HG02852 (cell line): Measurements from ENCODE around the gene CDK2.

ENCODE experiments used
- ATAC-seq: cut with Tn5 transposase; IDR thresholded peaks from one replicate; pipeline ENCODE4 v1.9.1; 2021; ENCODE audit warnings: mild to moderate bottlenecking, moderate library complexity; ENCODE audit not compliant: unreplicated experiment

The CDK2 gene

GRCh38 chr12:55937981-55938380 lies 28.6 kb upstream of the CDK2 start:
- ATAC-seq = no peak

GRCh38 chr12:55938826-55939501 lies 27.7 kb upstream of the CDK2 start:
- no peak for ATAC-seq

- peak; percentile 98 for ATAC-seq
Measured at GRCh38 chr12:55940065-55940732, 26.4 kb upstream of the CDK2 start.

- no peak for ATAC-seq
Measured at GRCh38 chr12:55942055-55942454, 24.6 kb upstream of the CDK2 start.

GRCh38 chr12:55942577-55943136 lies 24.0 kb upstream of the CDK2 start:
- ATAC-seq = no peak

GRCh38 chr12:55946553-55946952 lies 20.1 kb upstream of the CDK2 start:
- ATAC-seq = no peak

GRCh38 chr12:55955344-55955743 lies 11.3 kb upstream of the CDK2 start:
- ATAC-seq = no peak

GRCh38 chr12:55955800-55956508 lies 10.7 kb upstream of the CDK2 start:
- no peak for ATAC-seq

GRCh38 chr12:55957106-55957859 lies 9.3 kb upstream of the CDK2 start:
- no peak for ATAC-seq

GRCh38 chr12:55963760-55964159 lies 2.9 kb upstream of the CDK2 start:
- no peak for ATAC-seq

GRCh38 chr12:55965240-55965639 lies 1.4 kb upstream of the CDK2 start:
- no peak for ATAC-seq

- ATAC-seq = no peak
Measured at GRCh38 chr12:55965941-55966407, 656 bp upstream of the CDK2 start, which contains the start of gene PMEL. TSS of gene PMEL (minus strand) at chr12:55966042. CDS start at chr12:55966011, 31 bp downstream.

GRCh38 chr12:55969356-55969755 lies 2.7 kb downstream of the CDK2 start:
- no peak for ATAC-seq

- no peak for ATAC-seq
Measured at GRCh38 chr12:55970775-55971174, 4.1 kb downstream of the CDK2 start.

GRCh38 chr12:55972042-55972441 lies 5.4 kb downstream of the CDK2 start:
- ATAC-seq = no peak

- no peak for ATAC-seq
Measured at GRCh38 chr12:55972456-55972855, 5.8 kb downstream of the CDK2 start.

GRCh38 chr12:55972911-55973598 lies 6.4 kb downstream of the CDK2 start:
- ATAC-seq = no peak

GRCh38 chr12:55973599-55974307 lies 7.1 kb downstream of the CDK2 start, which contains the start of gene RAB5B:
TSS of gene RAB5B (plus strand) at chr12:55974078. CDS start at chr12:55986961, 12,883 bp downstream.
- peak; percentile 90 for ATAC-seq

- peak; percentile 22 for ATAC-seq
Measured at GRCh38 chr12:55974308-55974730, 7.7 kb downstream of the CDK2 start.
